ENCODE data around the gene PSENEN. TPM values are rescaled to one million over a fixed set of nuclear protein-coding genes. Genes with fewer than 3 reads are reported as not detected.
A peak's percentile ranks its signal among the peaks of the same experiment; 100 is the strongest.

Gene PSENEN
- polyA plus RNA-seq, 2 of the 4 experiments (the other 2 are of a cell fraction) = 111 to 191 TPM

DNA sequence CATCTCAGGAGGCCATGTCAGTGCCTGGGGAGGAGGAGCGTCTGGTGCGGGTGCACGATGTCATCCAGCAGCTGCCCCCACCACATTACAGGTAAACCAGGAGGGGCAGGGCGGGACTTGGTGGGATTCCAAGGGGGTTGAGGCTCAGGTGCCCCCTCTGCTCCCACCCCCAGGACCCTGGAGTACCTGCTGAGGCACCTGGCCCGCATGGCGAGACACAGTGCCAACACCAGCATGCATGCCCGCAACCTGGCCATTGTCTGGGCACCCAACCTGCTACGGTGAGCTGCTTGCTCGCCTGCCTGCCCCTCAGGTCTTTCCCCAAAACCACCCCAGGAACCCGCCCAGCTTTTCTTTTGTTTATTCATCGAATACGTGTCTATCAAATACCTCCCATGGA is 37.1 kb downstream of the PSENEN start:
- 89% methylated on average over 12 of the region's 12 CpGs for WGBS (ENCODE audit: missing lambda C conversion rate)
- no peak for FAIRE-seq
- POLR2A ChIA-PET = no interaction called here

DNA sequence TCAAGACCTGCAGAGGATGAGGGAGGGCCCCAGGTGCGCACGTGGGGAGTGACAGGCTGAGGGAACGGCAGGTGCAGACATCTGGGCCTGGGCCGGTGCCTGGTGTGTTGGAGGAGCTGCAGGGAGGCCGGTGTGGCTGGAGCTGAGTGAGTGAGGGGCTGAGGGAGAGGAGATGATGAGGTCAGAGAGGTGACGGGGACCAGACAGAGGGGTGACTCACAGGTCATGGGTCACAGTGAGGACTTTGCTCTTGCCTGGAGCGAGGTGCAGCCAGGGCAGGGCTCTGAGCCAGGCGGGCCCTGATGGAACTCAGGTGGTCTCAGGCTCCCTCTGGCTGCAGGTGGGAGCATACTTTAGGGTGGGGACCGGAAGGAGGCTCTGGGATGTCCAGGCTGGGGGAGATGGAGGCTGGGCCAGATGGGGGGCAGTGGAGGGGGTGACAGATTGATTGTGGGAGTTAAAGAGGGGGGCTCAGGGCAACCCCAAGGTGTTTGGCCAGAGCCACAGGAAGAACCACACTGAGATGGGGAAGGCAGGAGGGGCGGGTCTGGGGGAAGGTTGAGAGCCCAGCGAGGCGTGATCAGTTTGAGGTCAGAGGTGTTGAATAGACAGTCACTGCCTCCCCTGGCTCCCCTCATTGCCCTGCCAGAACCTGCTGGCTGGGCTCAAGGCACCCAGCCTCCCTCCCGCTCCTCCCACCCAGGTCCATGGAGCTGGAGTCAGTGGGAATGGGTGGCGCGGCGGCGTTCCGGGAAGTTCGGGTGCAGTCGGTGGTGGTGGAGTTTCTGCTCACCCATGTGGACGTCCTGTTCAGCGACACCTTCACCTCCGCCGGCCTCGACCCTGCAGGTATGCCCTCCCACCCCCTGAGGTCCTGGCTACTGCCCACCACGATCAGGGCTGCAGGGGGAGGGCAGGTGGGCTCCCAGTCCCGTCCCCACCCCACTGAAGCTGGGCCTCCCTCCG is 38.3 kb downstream of the PSENEN start:
- no peak for DNase-seq (ENCODE audit: low read depth in 1 of 2, low spot score in 1 of 2)
- Histone ChIP-seq H3K4me3 (no peak overlapping the region), H3K9me3 (no peaks in the 10 kb centered on the region), H3K4me2 (no peak overlapping the region), H3K4me1 (no peaks in the 10 kb centered on the region), H3K27ac (no peak overlapping the region)
- 80% methylated on average over 27 of the region's 28 CpGs for WGBS (ENCODE audit: missing lambda C conversion rate)
- no peak for TF ChIP-seq FOSL2 (IDR thresholded peaks at IDR 0.05)
- peak; percentile 14; the same call in 1 of the 2 replicates for TF ChIP-seq FOSL2 (CRISPR knock-in tag; IDR thresholded peaks at IDR 0.05)
- no peak for TF ChIP-seq NFE2L2 (conservative IDR thresholded peaks at IDR 0.05; ENCODE audit: low read length)
- POLR2A ChIA-PET = no interaction called here
- no peak for ATAC-seq
- CTCF ChIA-PET = interaction anchor here (1.0 to 1.9 kb wide), 4 partner anchors 10 to 147 kb away, joined by 3 to 5 read pairs (median 4); no protein-coding TSS in a partner anchor
- FAIRE-seq = no peak

More for the DNA sequence above, 37.1 kb downstream of the PSENEN start:
- Histone ChIP-seq H3K9me3 (no peaks in the 10 kb centered on the region), H3K4me1 (no peaks in the 10 kb centered on the region), H3K27ac (no peak overlapping the region), H3K4me2 (no peak overlapping the region), H3K4me3 (no peak overlapping the region)
- CTCF ChIA-PET = interaction anchor here (1.2 to 1.7 kb wide), 2 partner anchors 9 to 12 kb away, joined by 3 to 5 read pairs; no protein-coding TSS in a partner anchor
- no peak for DNase-seq (ENCODE audit: low read depth in 1 of 2, low spot score in 1 of 2)
- ATAC-seq = no peak
- no peak for TF ChIP-seq CHD2 (IDR thresholded peaks at IDR 0.05; ENCODE audit: low read length, partially characterized antibody)
- TF ChIP-seq EHF (CRISPR knock-in tag; IDR thresholded peaks at IDR 0.05) = no peak
- no peak for TF ChIP-seq CBX8 (IDR thresholded peaks at IDR 0.05)

DNA sequence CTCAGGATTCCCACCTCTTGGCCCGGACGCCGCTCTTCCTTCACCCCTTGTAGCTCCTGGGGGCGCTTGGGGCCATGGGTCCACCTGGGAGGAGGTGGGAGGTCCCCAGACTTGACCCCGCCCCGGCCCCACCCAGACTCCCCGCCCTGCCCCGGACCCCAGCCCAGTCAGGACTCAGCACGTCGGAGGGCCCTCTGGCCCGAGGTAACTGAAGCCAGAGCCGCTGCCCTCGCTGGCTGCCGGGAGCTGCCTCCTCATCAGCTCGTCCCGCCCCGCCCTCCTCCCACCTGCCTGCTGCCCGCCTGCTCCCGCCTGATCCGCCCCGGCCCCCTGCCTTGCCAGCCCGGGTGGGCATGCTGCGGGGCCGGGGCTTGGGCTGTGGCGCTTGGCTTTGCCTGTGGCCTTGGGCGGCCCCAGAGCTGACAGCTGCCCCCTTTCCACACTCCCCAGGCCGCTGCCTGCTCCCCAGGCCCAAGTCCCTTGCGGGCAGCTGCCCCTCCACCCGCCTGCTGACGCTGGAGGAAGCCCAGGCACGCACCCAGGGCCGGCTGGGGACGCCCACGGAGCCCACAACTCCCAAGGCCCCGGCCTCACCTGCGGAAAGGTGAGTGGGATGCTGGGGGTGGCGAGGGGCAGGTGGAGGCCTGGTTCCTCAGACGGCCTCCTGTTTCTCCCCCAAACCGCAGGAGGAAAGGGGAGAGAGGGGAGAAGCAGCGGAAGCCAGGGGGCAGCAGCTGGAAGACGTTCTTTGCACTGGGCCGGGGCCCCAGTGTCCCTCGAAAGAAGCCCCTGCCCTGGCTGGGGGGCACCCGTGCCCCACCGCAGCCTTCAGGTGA is 39.3 kb downstream of the PSENEN start:
- ChIA-PET POLR2A (no interaction called here), CTCF (interaction anchor here (0.5 to 1.9 kb wide), 4 partner anchors 19 to 146 kb away, joined by 3 to 4 read pairs (median 3); no protein-coding TSS in a partner anchor)
- H3K4me2 ChIP-seq = no peak overlapping the region
- no peaks in the 10 kb centered on the region for H3K4me1 ChIP-seq
- DNase-seq (ENCODE audit: low read depth in 1 of 2, low spot score in 1 of 2) (no peak), FAIRE-seq (no peak), ATAC-seq (no peak)
- H3K4me3 ChIP-seq = no peak overlapping the region
- H3K9me3 ChIP-seq = no peaks in the 10 kb centered on the region
- TF ChIP-seq RFX5 (IDR thresholded peaks at IDR 0.05) = no peak
- TF ChIP-seq CBX8 (IDR thresholded peaks at IDR 0.05) = no peak
- no peak for TF ChIP-seq FOSL2 (IDR thresholded peaks at IDR 0.05)
- TF ChIP-seq FOSL2 (CRISPR knock-in tag; IDR thresholded peaks at IDR 0.05) = no peak
- no peak for TF ChIP-seq KDM5A (IDR thresholded peaks at IDR 0.05)
- TF ChIP-seq NPAS2 (CRISPR knock-in tag; IDR thresholded peaks at IDR 0.05; ENCODE audit: borderline replicate concordance) = no peak
- TF ChIP-seq RCOR1 (IDR thresholded peaks at IDR 0.05; ENCODE audit: low read depth, low read length) = no peak
- TF ChIP-seq, protein P1, sequence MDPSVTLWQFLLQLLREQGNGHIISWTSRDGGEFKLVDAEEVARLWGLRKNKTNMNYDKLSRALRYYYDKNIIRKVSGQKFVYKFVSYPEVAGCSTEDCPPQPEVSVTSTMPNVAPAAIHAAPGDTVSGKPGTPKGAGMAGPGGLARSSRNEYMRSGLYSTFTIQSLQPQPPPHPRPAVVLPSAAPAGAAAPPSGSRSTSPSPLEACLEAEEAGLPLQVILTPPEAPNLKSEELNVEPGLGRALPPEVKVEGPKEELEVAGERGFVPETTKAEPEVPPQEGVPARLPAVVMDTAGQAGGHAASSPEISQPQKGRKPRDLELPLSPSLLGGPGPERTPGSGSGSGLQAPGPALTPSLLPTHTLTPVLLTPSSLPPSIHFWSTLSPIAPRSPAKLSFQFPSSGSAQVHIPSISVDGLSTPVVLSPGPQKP (IDR thresholded peaks at IDR 0.05; ENCODE audit: low read depth, low read length) = no peak
- TF ChIP-seq ZC3H11A (IDR thresholded peaks at IDR 0.05) = no peak
- TF ChIP-seq MAZ (IDR thresholded peaks at IDR 0.05; ENCODE audit: borderline replicate concordance, low read depth, low read length) = no peak
- WGBS (ENCODE audit: missing lambda C conversion rate) = 81% methylated on average over 28 of the region's 45 CpGs
- H3K27ac ChIP-seq = no peak overlapping the region

GRCh38 chr19:35785339-35785627 is 39.8 kb downstream of the PSENEN start:
- 92% methylated on average over 10 of the region's 10 CpGs for WGBS (ENCODE audit: missing lambda C conversion rate)
- Histone ChIP-seq H3K4me1 (no peaks in the 10 kb centered on the region), H3K4me3 (no peak overlapping the region), H3K9me3 (no peaks in the 10 kb centered on the region), H3K4me2 (no peak overlapping the region), H3K27ac (no peak overlapping the region)
- ChIA-PET POLR2A (no interaction called here), CTCF (interaction anchor here (1.9 to 5.9 kb wide), 2 partner anchors 8 to 19 kb away, joined by 4 to 23 read pairs; no protein-coding TSS in a partner anchor)
- ATAC-seq = no peak
- DNase-seq (ENCODE audit: low read depth in 1 of 2, low spot score in 1 of 2) = no peak
- no peak for FAIRE-seq
- no peak for TF ChIP-seq ZNF302 (CRISPR knock-in tag; IDR thresholded peaks at IDR 0.05)
- TF ChIP-seq HOXB5 (CRISPR knock-in tag; IDR thresholded peaks at IDR 0.05) = no peak
- no peak for TF ChIP-seq CEBPB (IDR thresholded peaks at IDR 0.05)
- TF ChIP-seq MAZ (IDR thresholded peaks at IDR 0.05; ENCODE audit: borderline replicate concordance, low read depth, low read length) = no peak
- TF ChIP-seq MYC (IDR thresholded peaks at IDR 0.05; ENCODE audit: borderline replicate concordance, low read length) = no peak
- no peak for TF ChIP-seq SREBF2 (IDR thresholded peaks at IDR 0.05)
- TF ChIP-seq EHMT2 (IDR thresholded peaks at IDR 0.05; ENCODE audit: low read depth) = no peak
- no peak for TF ChIP-seq CHD4 (IDR thresholded peaks at IDR 0.05; ENCODE audit: borderline replicate concordance)
- TF ChIP-seq CBX8 (IDR thresholded peaks at IDR 0.05) = no peak
- TF ChIP-seq, protein P2, sequence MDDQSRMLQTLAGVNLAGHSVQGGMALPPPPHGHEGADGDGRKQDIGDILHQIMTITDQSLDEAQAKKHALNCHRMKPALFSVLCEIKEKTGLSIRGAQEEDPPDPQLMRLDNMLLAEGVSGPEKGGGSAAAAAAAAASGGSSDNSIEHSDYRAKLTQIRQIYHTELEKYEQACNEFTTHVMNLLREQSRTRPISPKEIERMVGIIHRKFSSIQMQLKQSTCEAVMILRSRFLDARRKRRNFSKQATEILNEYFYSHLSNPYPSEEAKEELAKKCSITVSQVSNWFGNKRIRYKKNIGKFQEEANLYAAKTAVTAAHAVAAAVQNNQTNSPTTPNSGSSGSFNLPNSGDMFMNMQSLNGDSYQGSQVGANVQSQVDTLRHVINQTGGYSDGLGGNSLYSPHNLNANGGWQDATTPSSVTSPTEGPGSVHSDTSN (IDR thresholded peaks at IDR 0.05) = no peak
- TF ChIP-seq ZC3H11A (IDR thresholded peaks at IDR 0.05) = no peak
- TF ChIP-seq HMGXB4 (CRISPR knock-in tag; IDR thresholded peaks at IDR 0.05; ENCODE audit: borderline replicate concordance) = no peak

All from A549 (cell line).